ENCODE results near the gene RSU1. TPM values are rescaled to one million over a fixed set of nuclear protein-coding genes. Genes with fewer than 3 reads are reported as not detected.

RSU1 gene
- total and polyA plus RNA-seq, 7 donors, result 46.2 to 94.7 (median 62.4) TPM

- Histone ChIP-seq H3K4me1 (no peaks in the 10 kb centered on the region), H3K27ac (no peak overlapping the region), H3K9me3 (no peaks in the 10 kb centered on the region), H3K27me3 (no peaks in the 10 kb centered on the region), H3K36me3 (no peaks in the 10 kb centered on the region), H3K4me3 (no peak overlapping the region)
- no peak for DNase-seq
- intact Hi-C loops (cut with DNase I), result no loop called here
- 87 to 91% methylated on average over 3 of the region's 3 CpGs for WGBS, 2 donors
- TF ChIP-seq CTCF (IDR thresholded peaks at IDR 0.05), result no peak
- TF ChIP-seq POLR2A (IDR thresholded peaks at IDR 0.05), result no peak
- no peak for TF ChIP-seq EP300 (IDR thresholded peaks at IDR 0.05)
- no peak for TF ChIP-seq POLR2AphosphoS5 (IDR thresholded peaks at IDR 0.05)
Observed at GRCh38 chr10:16656895-16657294, 160.3 kb downstream of the RSU1 start.

GRCh38 chr10:16653224-16653623 is 164.0 kb downstream of the RSU1 start:
- Histone ChIP-seq H3K9me3 (no peaks in the 10 kb centered on the region), H3K4me3 (no peak overlapping the region), H3K4me1 (peaks cover 0 to 17% (median 4%) of the 10 kb centered on the region in 4 donors), H3K27ac (no peak overlapping the region), H3K36me3 (no peaks in the 10 kb centered on the region), H3K27me3 (no peaks in the 10 kb centered on the region)
- intact Hi-C loops (cut with DNase I), result no loop called here
- 81 to 88% methylated on average over 4 of the region's 4 CpGs for WGBS, 2 donors
- no peak for DNase-seq
- TF ChIP-seq POLR2A (IDR thresholded peaks at IDR 0.05) (no peak), POLR2AphosphoS5 (IDR thresholded peaks at IDR 0.05) (no peak), EP300 (IDR thresholded peaks at IDR 0.05) (no peak), CTCF (IDR thresholded peaks at IDR 0.05) (no peak)

GRCh38 chr10:16652154-16652553 is 165.1 kb downstream of the RSU1 start:
- H3K4me1 ChIP-seq, result peaks cover 0 to 17% (median 4%) of the 10 kb centered on the region in 4 donors
- no peak overlapping the region for H3K27ac ChIP-seq
- no peaks in the 10 kb centered on the region for H3K9me3 ChIP-seq
- no peaks in the 10 kb centered on the region for H3K36me3 ChIP-seq
- no peak overlapping the region for H3K4me3 ChIP-seq
- intact Hi-C loops (cut with DNase I), result no loop called here
- WGBS, 2 donors, result 68 to 84% methylated on average over 5 of the region's 5 CpGs
- TF ChIP-seq POLR2AphosphoS5 (IDR thresholded peaks at IDR 0.05), result no peak
- no peak for TF ChIP-seq POLR2A (IDR thresholded peaks at IDR 0.05)
- TF ChIP-seq CTCF (IDR thresholded peaks at IDR 0.05), result no peak
- TF ChIP-seq EP300 (IDR thresholded peaks at IDR 0.05), result no peak
- no peaks in the 10 kb centered on the region for H3K27me3 ChIP-seq
- DNase-seq, result no peak

- H3K27ac ChIP-seq, result no peak overlapping the region
- H3K4me1 ChIP-seq, result peaks cover 0 to 17% (median 4%) of the 10 kb centered on the region in 4 donors
- no peak for TF ChIP-seq POLR2AphosphoS5 (IDR thresholded peaks at IDR 0.05)
- TF ChIP-seq EP300 (IDR thresholded peaks at IDR 0.05), result no peak
- no peak for TF ChIP-seq POLR2A (IDR thresholded peaks at IDR 0.05)
- TF ChIP-seq CTCF (IDR thresholded peaks at IDR 0.05), result no peak
- intact Hi-C loops (cut with DNase I), result no loop called here
- H3K9me3 ChIP-seq, result no peaks in the 10 kb centered on the region
- no peaks in the 10 kb centered on the region for H3K36me3 ChIP-seq
- 85 to 88% methylated on average over 2 of the region's 2 CpGs for WGBS, 2 donors
- H3K4me3 ChIP-seq, result no peak overlapping the region
- no peaks in the 10 kb centered on the region for H3K27me3 ChIP-seq
- DNase-seq, result no peak
Observed at GRCh38 chr10:16649757-16650156, 167.5 kb downstream of the RSU1 start.

GRCh38 chr10:16648366-16648765 is 168.9 kb downstream of the RSU1 start:
- Histone ChIP-seq H3K27ac (no peak overlapping the region), H3K27me3 (no peaks in the 10 kb centered on the region), H3K9me3 (no peaks in the 10 kb centered on the region), H3K4me1 (peaks cover 0 to 17% (median 4%) of the 10 kb centered on the region in 4 donors), H3K36me3 (no peaks in the 10 kb centered on the region), H3K4me3 (no peak overlapping the region)
- 87% methylated on average over 2 of the region's 2 CpGs for WGBS, 2 donors
- DNase-seq, result no peak
- intact Hi-C loops (cut with DNase I), result no loop called here
- TF ChIP-seq EP300 (IDR thresholded peaks at IDR 0.05) (no peak), POLR2A (IDR thresholded peaks at IDR 0.05) (no peak), POLR2AphosphoS5 (IDR thresholded peaks at IDR 0.05) (no peak), CTCF (IDR thresholded peaks at IDR 0.05) (no peak)

Measured in sigmoid colon (tissue), 7 donors.